Measurements from ENCODE around the gene KPNA3. TPM values are rescaled to one million over a fixed set of nuclear protein-coding genes. Genes with fewer than 3 reads are reported as not detected.

Gene KPNA3
- total and polyA plus RNA-seq, 4 donors: 10.9 to 22.0 (median 16.6) TPM

DNA sequence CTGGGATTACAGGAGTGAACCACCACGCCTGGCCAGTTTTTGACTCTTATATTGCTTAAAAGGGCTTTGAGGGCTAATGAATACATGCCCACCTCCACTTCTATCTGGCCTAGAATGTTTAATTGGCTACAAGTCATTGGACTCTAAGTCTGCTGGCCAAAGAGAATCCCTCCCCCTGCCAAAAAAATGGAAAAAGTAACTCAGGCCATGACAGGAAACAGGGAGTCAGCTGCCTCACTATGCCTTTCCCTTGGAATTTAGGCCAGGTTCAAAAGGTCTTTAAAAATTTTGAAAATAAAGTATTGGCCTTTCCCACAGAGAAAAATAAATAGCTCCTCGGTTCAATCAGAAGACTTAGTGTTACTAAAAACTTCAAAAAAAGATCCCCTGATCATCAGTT lies 34.9 kb upstream of the KPNA3 start:
- no peak overlapping the region for H3K27ac ChIP-seq (ENCODE audit: low read depth in 1 of 2, low read length in 2 of 2)
- no peak overlapping the region for H3K9ac ChIP-seq (ENCODE audit: low read depth in 1 of 2, low read length in 2 of 2)

More for the DNA sequence above, 34.9 kb upstream of the KPNA3 start:
- Histone ChIP-seq H3K4me3 (ENCODE audit: low read depth in 1 of 3, low read length in 3 of 3) (no peak overlapping the region), H3K27me3 (ENCODE audit: control insufficient read depth in 4 of 4, insufficient read depth in 4 of 4, low read length in 3 of 4) (no peaks in the 10 kb centered on the region), H3K36me3 (ENCODE audit: control insufficient read depth in 4 of 4, insufficient read depth in 3 of 4, low read depth in 1 of 4, low read length in 3 of 4) (no peaks in the 10 kb centered on the region), H3K9me3 (ENCODE audit: control insufficient read depth in 4 of 4, low read length in 3 of 4) (no peaks in the 10 kb centered on the region), H3K4me1 (ENCODE audit: control insufficient read depth in 4 of 4, insufficient read depth in 4 of 4, low read length in 3 of 4) (no peaks in the 10 kb centered on the region)
- TF ChIP-seq HNF4G (IDR thresholded peaks at IDR 0.05) (no peak), FOXA2 (IDR thresholded peaks at IDR 0.05) (no peak), ZBTB33 (IDR thresholded peaks at IDR 0.05) (no peak), ATF3 (IDR thresholded peaks at IDR 0.05) (no peak), RAD21 (IDR thresholded peaks at IDR 0.05) (no peak), SP1 (IDR thresholded peaks at IDR 0.05) (no peak), TAF1 (conservative IDR thresholded peaks at IDR 0.05) (no peak), FOXA1 (IDR thresholded peaks at IDR 0.05) (no peak), GABPA (IDR thresholded peaks at IDR 0.05 in 1 of 2, conservative IDR thresholded peaks at IDR 0.05 in 1 of 2) (no peak), NR2F2 (IDR thresholded peaks at IDR 0.05) (no peak), HNF4A (conservative IDR thresholded peaks at IDR 0.05) (no peak), EGR1 (IDR thresholded peaks at IDR 0.05; ENCODE audit: low read depth in 2 of 2) (no peak), JUND (IDR thresholded peaks at IDR 0.05) (no peak), YY1 (IDR thresholded peaks at IDR 0.05) (no peak)
- TF ChIP-seq, protein P1, sequence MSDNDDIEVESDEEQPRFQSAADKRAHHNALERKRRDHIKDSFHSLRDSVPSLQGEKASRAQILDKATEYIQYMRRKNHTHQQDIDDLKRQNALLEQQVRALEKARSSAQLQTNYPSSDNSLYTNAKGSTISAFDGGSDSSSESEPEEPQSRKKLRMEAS (IDR thresholded peaks at IDR 0.05): no peak
- TF ChIP-seq, protein P2, sequence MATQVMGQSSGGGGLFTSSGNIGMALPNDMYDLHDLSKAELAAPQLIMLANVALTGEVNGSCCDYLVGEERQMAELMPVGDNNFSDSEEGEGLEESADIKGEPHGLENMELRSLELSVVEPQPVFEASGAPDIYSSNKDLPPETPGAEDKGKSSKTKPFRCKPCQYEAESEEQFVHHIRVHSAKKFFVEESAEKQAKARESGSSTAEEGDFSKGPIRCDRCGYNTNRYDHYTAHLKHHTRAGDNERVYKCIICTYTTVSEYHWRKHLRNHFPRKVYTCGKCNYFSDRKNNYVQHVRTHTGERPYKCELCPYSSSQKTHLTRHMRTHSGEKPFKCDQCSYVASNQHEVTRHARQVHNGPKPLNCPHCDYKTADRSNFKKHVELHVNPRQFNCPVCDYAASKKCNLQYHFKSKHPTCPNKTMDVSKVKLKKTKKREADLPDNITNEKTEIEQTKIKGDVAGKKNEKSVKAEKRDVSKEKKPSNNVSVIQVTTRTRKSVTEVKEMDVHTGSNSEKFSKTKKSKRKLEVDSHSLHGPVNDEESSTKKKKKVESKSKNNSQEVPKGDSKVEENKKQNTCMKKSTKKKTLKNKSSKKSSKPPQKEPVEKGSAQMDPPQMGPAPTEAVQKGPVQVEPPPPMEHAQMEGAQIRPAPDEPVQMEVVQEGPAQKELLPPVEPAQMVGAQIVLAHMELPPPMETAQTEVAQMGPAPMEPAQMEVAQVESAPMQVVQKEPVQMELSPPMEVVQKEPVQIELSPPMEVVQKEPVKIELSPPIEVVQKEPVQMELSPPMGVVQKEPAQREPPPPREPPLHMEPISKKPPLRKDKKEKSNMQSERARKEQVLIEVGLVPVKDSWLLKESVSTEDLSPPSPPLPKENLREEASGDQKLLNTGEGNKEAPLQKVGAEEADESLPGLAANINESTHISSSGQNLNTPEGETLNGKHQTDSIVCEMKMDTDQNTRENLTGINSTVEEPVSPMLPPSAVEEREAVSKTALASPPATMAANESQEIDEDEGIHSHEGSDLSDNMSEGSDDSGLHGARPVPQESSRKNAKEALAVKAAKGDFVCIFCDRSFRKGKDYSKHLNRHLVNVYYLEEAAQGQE (IDR thresholded peaks at IDR 0.05): no peak
- TF ChIP-seq, protein P3, sequence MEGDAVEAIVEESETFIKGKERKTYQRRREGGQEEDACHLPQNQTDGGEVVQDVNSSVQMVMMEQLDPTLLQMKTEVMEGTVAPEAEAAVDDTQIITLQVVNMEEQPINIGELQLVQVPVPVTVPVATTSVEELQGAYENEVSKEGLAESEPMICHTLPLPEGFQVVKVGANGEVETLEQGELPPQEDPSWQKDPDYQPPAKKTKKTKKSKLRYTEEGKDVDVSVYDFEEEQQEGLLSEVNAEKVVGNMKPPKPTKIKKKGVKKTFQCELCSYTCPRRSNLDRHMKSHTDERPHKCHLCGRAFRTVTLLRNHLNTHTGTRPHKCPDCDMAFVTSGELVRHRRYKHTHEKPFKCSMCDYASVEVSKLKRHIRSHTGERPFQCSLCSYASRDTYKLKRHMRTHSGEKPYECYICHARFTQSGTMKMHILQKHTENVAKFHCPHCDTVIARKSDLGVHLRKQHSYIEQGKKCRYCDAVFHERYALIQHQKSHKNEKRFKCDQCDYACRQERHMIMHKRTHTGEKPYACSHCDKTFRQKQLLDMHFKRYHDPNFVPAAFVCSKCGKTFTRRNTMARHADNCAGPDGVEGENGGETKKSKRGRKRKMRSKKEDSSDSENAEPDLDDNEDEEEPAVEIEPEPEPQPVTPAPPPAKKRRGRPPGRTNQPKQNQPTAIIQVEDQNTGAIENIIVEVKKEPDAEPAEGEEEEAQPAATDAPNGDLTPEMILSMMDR (IDR thresholded peaks at IDR 0.05; ENCODE audit: low read depth, low read length, missing input control): no peak
- no peak for DNase-seq (ENCODE audit: low spot score)
- 85% methylated on average over 2 of the region's 2 CpGs for WGBS

Data from liver (tissue), 9 donors.